Activated CD4-positive, alpha-beta memory T cell treated with anti-CD3 and anti-CD28 coated beads for 36 hours (primary cell): ENCODE measurements around the gene RHOA. TPM values are rescaled to one million over a fixed set of nuclear protein-coding genes. Genes with fewer than 3 reads are reported as not detected.

Experiments used
- CTCF ChIA-PET: fragments of 350-600 bp; sonication (Branson Sonifier 250); formaldehyde crosslinking; loops from one replicate; lab custom pipeline; 2021; ENCODE audit warnings: antibody characterized with exemption, inconsistent platforms; lab: Charles Lee
- POLR2A ChIA-PET: fragments of 350-600 bp; sonication (Branson Sonifier 250); formaldehyde crosslinking; loops from one replicate; lab custom pipeline; 2021; ENCODE audit warnings: antibody characterized with exemption; lab: Charles Lee
- DNase-seq: peaks from one replicate; pipeline ENCODE4 v3.0.0-alpha.2; 2020
- H3K27ac Mint-ChIP-seq: one replicate; pipeline ENCODE4 v1.8.0; 2021; ENCODE audit warnings: mixed read lengths
- H3K27me3 Mint-ChIP-seq: one replicate; pipeline ENCODE4 v1.8.0; 2021; ENCODE audit warnings: mixed read lengths
- H3K36me3 Mint-ChIP-seq: one replicate; pipeline ENCODE4 v1.8.0; 2021; ENCODE audit warnings: mixed read lengths
- H3K4me1 Mint-ChIP-seq: one replicate; pipeline ENCODE4 v1.8.0; 2021; ENCODE audit warnings: low read depth, mixed read lengths
- H3K4me3 Mint-ChIP-seq: one replicate; pipeline ENCODE4 v1.8.0; 2021; ENCODE audit warnings: mild to moderate bottlenecking, mixed read lengths
- H3K9me3 Mint-ChIP-seq: one replicate; pipeline ENCODE4 v1.8.0; 2021; ENCODE audit warnings: mixed read lengths
- intact Hi-C: fragments of 100-400 bp; cut with micrococcal nuclease; formaldehyde crosslinking; loops from one replicate; pipeline ENCODE4 v1.15.1; 2023
- total RNA-seq, 2 experiments: library from RNA; stranded (reverse); gene quantifications; one replicate each; pipeline ENCODE4 v1.2.3, GENCODE V29; 2021

RHOA gene
- total RNA-seq, 2 experiments from 2014 or later: 497 to 514 TPM

DNA sequence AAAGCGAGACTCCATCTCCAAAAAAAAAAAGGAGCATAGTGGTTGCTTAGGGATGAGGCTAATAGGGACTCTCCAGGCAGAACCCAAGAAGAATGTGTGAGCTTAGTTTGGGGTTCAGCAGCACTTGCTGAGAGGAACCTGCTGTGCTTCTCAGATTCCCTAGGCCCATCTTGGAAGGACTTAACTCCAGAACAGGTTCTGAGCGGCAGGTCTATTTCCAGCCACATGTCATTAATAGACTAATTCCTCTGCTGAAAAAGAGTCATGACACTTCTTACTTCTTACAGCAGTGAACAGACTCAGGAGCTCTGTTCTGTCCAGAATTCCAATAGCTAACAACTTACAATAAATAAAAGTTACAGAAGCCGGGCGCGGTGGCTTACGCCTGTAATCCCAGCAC is 22.5 kb downstream of the RHOA start:
- POLR2A ChIA-PET: no interaction called here

DNA sequence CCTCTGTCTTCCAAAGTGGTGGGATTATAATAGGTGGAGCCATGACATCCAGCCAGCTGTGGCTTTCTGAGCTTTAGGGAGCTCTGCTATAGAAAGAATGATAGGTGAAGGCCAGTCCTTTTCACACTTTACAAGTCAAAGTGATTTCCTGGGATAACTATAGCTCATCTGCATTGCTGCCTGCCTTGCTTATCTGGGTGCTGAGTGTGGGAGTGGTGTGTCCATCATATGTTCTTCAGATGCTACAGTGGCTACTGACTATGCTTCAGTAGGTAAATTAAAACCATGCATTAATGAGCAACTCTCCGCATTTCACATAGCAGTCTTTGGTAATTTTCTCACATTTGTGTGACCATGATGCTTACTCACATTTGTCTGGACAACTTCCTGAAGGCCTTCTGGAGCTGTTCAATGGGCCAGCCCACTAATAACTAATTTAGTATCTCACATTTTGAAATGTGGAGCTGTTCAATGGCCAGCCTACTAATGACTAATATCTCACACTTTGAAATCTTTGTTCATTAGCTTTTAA is 23.4 kb downstream of the RHOA start:
- Mint-ChIP-seq H3K27ac (peak overlapping the region; percentile 29), H3K4me3 (no peak overlapping the region), H3K4me1 (peaks cover 52% of the 10 kb centered on the region), H3K27me3 (no peaks in the 10 kb centered on the region), H3K9me3 (no peaks in the 10 kb centered on the region), H3K36me3 (peaks cover 9% of the 10 kb centered on the region)
- intact Hi-C loops: no loop called here
- CTCF ChIA-PET: interaction anchor here (0.9 to 1.4 kb wide), 3 partner anchors 18 to 61 kb away, joined by 3 read pairs; partner anchors contain the start of gene USP4
- DNase-seq: no peak
- POLR2A ChIA-PET: interaction anchor here (0.9 kb wide), 1 partner anchor 40 kb away, joined by 5 read pairs; no protein-coding TSS in a partner anchor

More for the DNA sequence above, 22.5 kb downstream of the RHOA start:
- H3K4me1 Mint-ChIP-seq: peaks cover 48% of the 10 kb centered on the region
- CTCF ChIA-PET: interaction anchor here (0.6 to 1.3 kb wide), 2 partner anchors 60 to 724 kb away, joined by 3 to 5 read pairs; no protein-coding TSS in a partner anchor
- H3K9me3 Mint-ChIP-seq: no peaks in the 10 kb centered on the region
- H3K27ac Mint-ChIP-seq: no peak overlapping the region
- H3K4me3 Mint-ChIP-seq: no peak overlapping the region
- no peaks in the 10 kb centered on the region for H3K27me3 Mint-ChIP-seq
- no peak for DNase-seq
- H3K36me3 Mint-ChIP-seq: peaks cover 11% of the 10 kb centered on the region
- intact Hi-C loops: no loop called here

DNA sequence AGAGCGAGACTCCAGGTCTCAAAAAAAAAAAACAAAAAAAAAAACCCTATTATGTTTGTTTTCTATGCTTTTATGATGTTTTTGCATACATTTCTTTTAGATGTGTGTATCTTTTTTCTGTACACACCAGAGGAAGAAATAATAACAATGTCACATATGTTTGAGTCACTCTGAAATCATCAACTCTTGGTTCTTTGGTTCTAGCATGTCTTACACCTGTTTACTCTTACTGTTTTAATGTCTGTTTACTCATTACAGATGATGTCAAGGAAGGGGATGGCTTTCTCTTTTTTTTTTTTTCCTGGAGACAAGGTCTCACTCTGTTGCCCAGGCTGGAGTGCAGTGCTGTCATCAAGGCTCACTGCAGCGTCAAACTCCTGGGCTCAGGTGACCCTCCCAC is 24.1 kb downstream of the RHOA start:
- no peak for DNase-seq
- intact Hi-C loops: no loop called here
- Mint-ChIP-seq H3K9me3 (no peaks in the 10 kb centered on the region), H3K27ac (no peak overlapping the region), H3K36me3 (peaks cover 9% of the 10 kb centered on the region), H3K4me3 (no peak overlapping the region), H3K4me1 (peaks cover 48% of the 10 kb centered on the region), H3K27me3 (no peaks in the 10 kb centered on the region)
- ChIA-PET CTCF (interaction anchor here (1.4 kb wide), 1 partner anchor 47 kb away, joined by 3 read pairs; the partner anchor contains the start of gene USP4), POLR2A (no interaction called here)

DNA sequence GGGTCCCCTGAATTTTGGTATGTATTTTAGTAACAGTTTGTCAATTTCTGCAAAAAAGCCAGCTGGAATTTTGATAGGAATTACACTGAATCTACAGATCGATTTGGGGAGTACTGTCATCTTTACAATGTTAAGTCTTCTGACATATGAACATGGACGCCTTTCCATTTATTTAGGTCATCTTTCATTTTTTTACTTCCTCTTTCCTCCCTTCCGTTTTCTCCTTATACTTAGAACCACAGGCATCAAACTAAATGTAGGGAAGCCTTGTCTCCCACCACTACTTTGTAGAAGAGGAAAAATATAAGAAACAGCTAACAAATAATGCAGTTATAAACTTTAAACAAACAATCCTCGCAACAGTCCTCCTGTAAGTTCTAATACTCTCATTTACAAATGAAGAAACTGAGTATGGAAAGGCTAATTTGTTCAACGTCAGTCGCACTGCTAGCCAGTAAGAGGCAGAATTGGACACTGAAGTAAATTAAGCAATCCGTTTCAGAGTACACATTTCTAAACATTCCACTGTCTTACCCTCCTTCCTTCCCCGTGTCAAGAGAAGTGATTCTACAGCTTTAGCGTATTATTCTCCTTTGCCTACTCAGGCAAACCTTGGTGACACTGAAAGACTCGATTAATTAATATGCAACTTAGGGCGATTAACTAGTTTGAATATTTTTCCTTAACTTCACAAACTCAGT is 25.6 kb downstream of the RHOA start:
- Mint-ChIP-seq H3K4me3 (no peak overlapping the region), H3K4me1 (peaks cover 47% of the 10 kb centered on the region)

DNA sequence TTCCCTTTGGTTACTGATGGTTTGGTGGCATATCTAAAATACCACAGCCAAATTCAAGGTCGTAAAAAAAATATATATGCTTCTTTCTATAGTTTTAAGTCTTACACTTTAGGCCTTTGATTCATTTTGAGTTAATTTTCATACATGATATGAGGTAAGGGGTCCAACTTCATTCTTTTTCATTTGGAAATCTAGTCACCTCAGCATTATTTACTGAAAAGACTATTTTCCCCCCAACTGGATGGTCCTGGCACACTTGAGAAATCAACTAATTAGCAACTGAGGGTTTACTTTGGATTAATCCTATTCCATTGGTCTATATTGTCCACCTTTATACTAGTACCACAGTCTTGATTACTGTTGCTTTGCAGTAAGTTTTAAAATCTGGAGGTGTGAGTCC is 26.2 kb downstream of the RHOA start:
- ChIA-PET CTCF (no interaction called here), POLR2A (no interaction called here)
- Mint-ChIP-seq H3K4me1 (peaks cover 47% of the 10 kb centered on the region), H3K4me3 (no peak overlapping the region), H3K27me3 (no peaks in the 10 kb centered on the region), H3K9me3 (no peaks in the 10 kb centered on the region), H3K27ac (no peak overlapping the region), H3K36me3 (peaks cover 9% of the 10 kb centered on the region)
- intact Hi-C loops: no loop called here
- no peak for DNase-seq

More for the DNA sequence above, 25.6 kb downstream of the RHOA start:
- Mint-ChIP-seq H3K27me3 (no peaks in the 10 kb centered on the region), H3K9me3 (no peaks in the 10 kb centered on the region), H3K27ac (peak overlapping the region; percentile 10), H3K36me3 (peaks cover 9% of the 10 kb centered on the region)
- intact Hi-C loops: no loop called here
- no peak for DNase-seq
- ChIA-PET POLR2A (no interaction called here), CTCF (no interaction called here)

DNA sequence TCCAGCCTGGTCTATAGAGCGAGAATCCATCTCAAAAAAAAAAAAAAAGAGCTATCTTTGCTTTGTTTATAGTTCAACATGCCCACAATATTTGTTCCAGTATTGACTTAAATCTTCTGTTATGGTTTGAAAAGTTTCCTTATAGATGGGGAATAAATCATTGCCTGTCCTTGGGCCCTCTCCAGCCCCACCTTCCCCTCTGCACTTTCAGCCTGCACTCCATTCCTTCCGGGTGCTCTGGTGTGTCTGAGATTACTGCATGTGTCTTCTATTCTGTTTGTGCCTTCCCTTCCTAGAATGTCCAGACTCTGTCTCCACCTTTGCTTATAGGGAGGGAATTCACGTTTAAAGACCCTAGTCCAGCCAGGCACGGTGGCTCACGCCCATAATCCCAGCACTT is 28.4 kb downstream of the RHOA start:
- no peak overlapping the region for H3K27ac Mint-ChIP-seq
- ChIA-PET CTCF (no interaction called here), POLR2A (no interaction called here)
- no peak for DNase-seq
- no peak overlapping the region for H3K4me3 Mint-ChIP-seq
- H3K36me3 Mint-ChIP-seq: peaks cover 8% of the 10 kb centered on the region
- no peaks in the 10 kb centered on the region for H3K27me3 Mint-ChIP-seq
- no peaks in the 10 kb centered on the region for H3K9me3 Mint-ChIP-seq
- peaks cover 57% of the 10 kb centered on the region for H3K4me1 Mint-ChIP-seq
- intact Hi-C loops: no loop called here

DNA sequence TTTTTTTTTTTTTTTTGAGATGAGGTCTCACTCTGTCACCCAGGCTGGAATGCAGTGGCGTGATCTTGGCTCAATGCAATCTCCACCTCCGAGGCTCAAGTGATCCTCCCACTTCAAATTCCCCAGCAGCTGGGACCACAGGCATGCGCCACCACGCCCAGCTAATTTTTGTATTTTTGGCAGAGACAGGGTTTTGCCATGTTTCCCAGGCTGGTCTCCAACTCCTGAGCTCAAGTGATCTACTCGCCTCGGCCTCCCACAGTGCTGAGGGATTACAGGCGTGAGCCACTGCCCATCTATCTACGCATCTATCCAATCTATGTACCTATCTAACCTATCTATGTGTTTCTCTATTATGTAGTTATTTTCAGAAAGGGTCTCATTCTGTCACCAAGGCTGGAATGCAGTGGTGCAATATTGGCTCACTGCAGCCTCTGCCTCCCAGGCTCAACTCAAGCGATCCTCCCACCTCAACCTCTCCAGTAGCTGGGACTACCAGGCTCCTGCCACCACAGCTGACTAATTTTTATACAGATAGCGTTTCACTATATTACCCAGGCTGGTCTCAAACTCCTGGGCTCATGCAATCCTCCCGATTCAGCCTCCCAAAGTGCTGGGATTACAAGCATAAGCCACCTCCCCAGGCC is 33.4 kb downstream of the RHOA start:
- POLR2A ChIA-PET: interaction anchor here (0.9 to 1.1 kb wide), 2 partner anchors 18 to 38 kb away, joined by 3 to 6 read pairs; partner anchors contain the start of gene USP4
- intact Hi-C loops: no loop called here
- Mint-ChIP-seq H3K4me1 (peaks cover 36% of the 10 kb centered on the region), H3K9me3 (no peaks in the 10 kb centered on the region), H3K4me3 (no peak overlapping the region), H3K27ac (peak overlapping the region; percentile 80), H3K27me3 (no peaks in the 10 kb centered on the region), H3K36me3 (peaks cover 20% of the 10 kb centered on the region)
- DNase-seq: no peak
- CTCF ChIA-PET: interaction anchor here (1.5 kb wide), 1 partner anchor 71 kb away, joined by 4 read pairs; no protein-coding TSS in a partner anchor

DNA sequence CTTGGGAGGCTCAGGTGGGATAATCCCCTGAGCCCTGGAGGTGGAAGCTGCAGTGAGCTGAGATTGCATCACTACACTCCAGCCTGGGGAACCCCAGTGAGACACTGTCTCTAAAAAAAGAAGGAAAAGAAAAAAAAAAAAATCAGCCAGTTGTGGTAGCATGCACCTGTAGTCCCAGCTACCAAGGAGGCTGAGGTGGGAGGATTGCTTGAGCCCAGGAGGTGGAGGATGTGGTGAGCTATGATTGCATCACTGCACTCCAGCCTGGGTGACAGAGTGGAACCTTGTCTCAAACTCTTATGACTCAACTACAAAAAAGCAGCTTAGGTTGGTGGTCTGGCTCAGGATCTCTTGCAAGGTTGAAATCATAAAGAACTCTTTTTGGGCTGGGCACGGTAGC is 34.3 kb downstream of the RHOA start:
- H3K27me3 Mint-ChIP-seq: no peaks in the 10 kb centered on the region

DNA sequence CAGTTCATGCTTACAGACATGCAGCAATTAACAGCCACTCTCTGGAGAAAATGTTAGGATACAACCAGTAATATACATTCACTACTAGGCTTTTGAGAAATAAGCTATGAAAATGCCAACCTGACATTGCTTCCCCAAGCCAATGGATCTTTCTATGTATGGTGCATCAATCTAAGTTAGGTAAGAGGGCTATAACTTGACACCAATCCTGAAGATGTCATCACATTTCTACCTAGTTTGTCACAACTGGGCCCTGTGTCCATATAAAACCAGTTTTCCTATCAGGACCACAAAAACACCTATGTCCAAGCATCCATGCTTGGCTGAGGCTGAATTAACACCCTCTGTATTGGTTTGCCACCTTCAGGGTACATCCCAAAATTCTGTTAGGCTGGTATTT is 39.8 kb downstream of the RHOA start:
- Mint-ChIP-seq H3K9me3 (no peaks in the 10 kb centered on the region), H3K4me1 (peaks cover 18% of the 10 kb centered on the region), H3K4me3 (no peak overlapping the region), H3K27ac (peak overlapping the region; percentile 71), H3K36me3 (peaks cover 44% of the 10 kb centered on the region), H3K27me3 (no peaks in the 10 kb centered on the region)
- ChIA-PET POLR2A (no interaction called here), CTCF (interaction anchor here (0.6 kb wide), 1 partner anchor 21 kb away, joined by 3 read pairs; no protein-coding TSS in a partner anchor)
- intact Hi-C loops: no loop called here
- DNase-seq: no peak

More for the DNA sequence above, 34.3 kb downstream of the RHOA start:
- peaks cover 34% of the 10 kb centered on the region for H3K4me1 Mint-ChIP-seq
- H3K4me3 Mint-ChIP-seq: no peak overlapping the region
- ChIA-PET POLR2A (interaction anchor here (0.7 to 1.1 kb wide), 4 partner anchors 10 to 37 kb away, joined by 3 to 6 read pairs (median 3); partner anchors contain the start of genes RHOA, TCTA and USP4), CTCF (interaction anchor here (1.5 kb wide), 1 partner anchor 72 kb away, joined by 4 read pairs; no protein-coding TSS in a partner anchor)
- H3K9me3 Mint-ChIP-seq: no peaks in the 10 kb centered on the region
- peak; percentile 87 for DNase-seq
- H3K27ac Mint-ChIP-seq: peak overlapping the region; percentile 79
- H3K36me3 Mint-ChIP-seq: peaks cover 28% of the 10 kb centered on the region
- intact Hi-C loops: loop anchor here (1.0 to 2.0 kb wide), 2 partner anchors 33 to 37 kb away; partner anchors contain the start of genes RHOA and USP4

DNA sequence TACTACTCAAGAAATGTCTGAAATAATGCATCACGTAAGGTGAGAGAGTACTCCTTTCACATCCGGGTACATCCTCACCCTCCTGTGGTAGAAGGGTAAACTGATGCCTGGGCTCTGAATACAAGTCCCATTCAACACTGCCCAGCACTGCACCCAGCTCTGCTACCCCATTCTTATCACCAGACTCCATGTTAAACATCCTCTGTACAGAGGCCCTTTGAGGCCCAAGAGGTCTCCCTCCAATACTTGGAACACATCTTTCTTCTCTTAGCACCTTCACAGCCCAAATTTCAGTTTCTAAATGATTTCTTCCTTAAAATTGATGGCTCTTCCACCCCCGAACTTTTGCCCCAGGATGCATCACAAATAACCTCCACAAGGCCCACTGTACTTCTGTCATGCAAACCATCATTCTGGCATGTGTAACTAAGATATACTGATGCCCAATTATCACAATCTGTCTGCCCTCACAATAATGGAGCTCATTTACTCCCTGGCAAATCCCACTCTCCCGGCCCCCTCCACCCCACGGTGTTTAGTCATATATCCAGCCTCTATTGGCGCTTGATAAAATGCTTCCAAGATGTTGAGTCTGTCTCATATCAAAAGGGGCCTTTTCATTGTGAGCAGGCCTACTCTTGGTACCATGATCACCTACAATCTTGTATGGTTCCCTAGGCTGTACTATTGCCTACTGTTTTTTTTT is 41.0 kb downstream of the RHOA start:
- Mint-ChIP-seq H3K27ac (peak overlapping the region; percentile 59), H3K27me3 (no peaks in the 10 kb centered on the region), H3K4me1 (peaks cover 14% of the 10 kb centered on the region), H3K36me3 (peaks cover 55% of the 10 kb centered on the region), H3K4me3 (no peak overlapping the region), H3K9me3 (no peaks in the 10 kb centered on the region)
- intact Hi-C loops: no loop called here
- DNase-seq: no peak
- ChIA-PET CTCF (interaction anchor here (1.0 kb wide), 1 partner anchor 79 kb away, joined by 4 read pairs; no protein-coding TSS in a partner anchor), POLR2A (interaction anchor here (2.6 kb wide), 1 partner anchor 12 kb away, joined by 8 read pairs; no protein-coding TSS in a partner anchor)

DNA sequence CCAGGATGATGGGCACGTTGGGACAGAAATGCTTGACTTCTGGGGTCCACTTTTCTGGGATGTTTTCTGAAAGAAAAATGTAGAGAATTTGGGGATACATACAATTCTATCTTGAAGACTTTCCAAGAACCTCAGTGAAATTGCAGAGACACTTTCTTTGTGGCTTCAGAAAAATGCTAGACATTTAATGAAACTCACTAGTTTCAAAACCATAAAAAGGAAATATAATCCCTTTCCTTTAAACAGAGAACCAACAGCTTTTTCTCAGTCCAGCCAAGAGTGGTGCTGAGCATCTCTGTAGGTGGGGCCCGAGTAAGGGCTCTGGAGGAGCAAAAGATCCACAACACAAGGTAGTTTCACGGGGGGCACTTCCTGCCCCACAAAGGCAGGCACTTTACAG is 49.2 kb downstream of the RHOA start:
- no peaks in the 10 kb centered on the region for H3K27me3 Mint-ChIP-seq
- no peaks in the 10 kb centered on the region for H3K9me3 Mint-ChIP-seq
- POLR2A ChIA-PET: no interaction called here
- no peak for DNase-seq
- peaks cover 39% of the 10 kb centered on the region for H3K36me3 Mint-ChIP-seq
- H3K4me3 Mint-ChIP-seq: no peak overlapping the region
- H3K4me1 Mint-ChIP-seq: peaks cover 15% of the 10 kb centered on the region
- CTCF ChIA-PET: interaction anchor here (1.1 kb wide), 2 partner anchors 22 to 191 kb away, joined by 3 to 5 read pairs; partner anchors contain the start of genes KLHDC8B and USP4
- H3K27ac Mint-ChIP-seq: peak overlapping the region; percentile 62
- intact Hi-C loops: no loop called here
